T-cell (primary cell): ENCODE data around the gene ARHGAP12. TPM values are rescaled to one million over a fixed set of nuclear protein-coding genes. Genes with fewer than 3 reads are reported as not detected.

Experiments used
- ATAC-seq, 4 experiments: fragments of 200-7000 bp in 3 of 4; fragments of 150-1000 bp in 1 of 4; cut with Tn5 transposase; replicated peaks in 1 of 4; 1 replicate in 3 of 4; 2 replicates in 1 of 4; pipeline ENCODE4 v1.10.0; 2021; ENCODE audit warnings: moderate library complexity in 3 of 4, mild to moderate bottlenecking in 2 of 4, moderate number of reproducible peaks in 1 of 4
- CTCF ChIA-PET, 2 donors: fragments of 300-600 bp; sonication (Branson Sonifier 250); formaldehyde crosslinking; loops; one replicate each; lab custom pipeline; 2022; ENCODE audit warnings: antibody characterized with exemption in 2 of 2; lab: Charles Lee
- POLR2A ChIA-PET, 2 donors: fragments of 300-600 bp; sonication (Branson Sonifier 250); formaldehyde crosslinking; loops; one replicate each; lab custom pipeline; 2022; ENCODE audit warnings: antibody characterized with exemption in 2 of 2; lab: Charles Lee
- DNase-seq, 35 experiments: peaks; one replicate each; pipeline versions ENCODE4 v3.0.0 to v3.0.0-alpha.2; 2013 to 2023
- H3K27ac ChIP-seq: one replicate; pipeline ENCODE4 v1.5.1; 2013; ENCODE audit warnings: low read length
- H3K27me3 ChIP-seq, 2 experiments: replicated peaks in 1 of 2; 1 replicate in 1 of 2; 2 replicates in 1 of 2; pipeline versions ENCODE4 v1.6.1 to v1.7.0; 2013; ENCODE audit warnings: low read length in 1 of 2, mixed read lengths in 1 of 2; ENCODE audit not compliant: control insufficient read depth in 2 of 2, insufficient read depth in 2 of 2; ENCODE audit errors: extremely low read depth in 1 of 2
- H3K36me3 ChIP-seq, 2 donors: 1 replicate in 1 of 2; 2 replicates in 1 of 2; pipeline versions ENCODE4 v1.6.1 to v1.7.0; 2013; ENCODE audit warnings: low read length in 1 of 2; ENCODE audit not compliant: control insufficient read depth in 2 of 2, insufficient read depth in 1 of 2; ENCODE audit errors: extremely low read depth in 1 of 2
- H3K4me1 ChIP-seq, 2 experiments: 1 replicate in 1 of 2; 2 replicates in 1 of 2; pipeline versions ENCODE4 v1.6.1 to v1.7.0; 2013; ENCODE audit warnings: low read length in 2 of 2, mixed read lengths in 1 of 2; ENCODE audit not compliant: insufficient read depth in 2 of 2, control insufficient read depth in 1 of 2; ENCODE audit errors: extremely low read depth in 1 of 2
- H3K4me3 ChIP-seq, 2 donors: 1 replicate in 1 of 2; 2 replicates in 1 of 2; pipeline versions ENCODE4 v1.5.1 to v1.7.0; 2013; ENCODE audit warnings: mild to moderate bottlenecking in 2 of 2, low read length in 1 of 2, moderate library complexity in 1 of 2; ENCODE audit not compliant: control insufficient read depth in 1 of 2; ENCODE audit errors: extremely low read depth in 1 of 2
- H3K9me3 ChIP-seq: 2 replicates; pipeline ENCODE4 v1.7.0; 2013
- H3K27ac Mint-ChIP-seq, 2 donors: one replicate each; pipeline ENCODE4 v1.8.0; 2020 to 2021; ENCODE audit warnings: mild to moderate bottlenecking in 2 of 2, mixed read lengths in 2 of 2
- H3K27me3 Mint-ChIP-seq, 2 donors: one replicate each; pipeline ENCODE4 v1.8.0; 2021 to 2022; ENCODE audit warnings: mixed read lengths in 2 of 2
- H3K36me3 Mint-ChIP-seq: one replicate; pipeline ENCODE4 v1.8.0; 2021; ENCODE audit warnings: mixed read lengths
- H3K4me1 Mint-ChIP-seq, 3 donors: one replicate each; pipeline ENCODE4 v1.8.0; 2020 to 2022; ENCODE audit warnings: mixed read lengths in 3 of 3, mild to moderate bottlenecking in 1 of 3
- H3K4me3 Mint-ChIP-seq, 3 donors: one replicate each; pipeline ENCODE4 v1.8.0; 2020 to 2022; ENCODE audit warnings: mild to moderate bottlenecking in 3 of 3, mixed read lengths in 3 of 3, moderate library complexity in 3 of 3
- H3K9me3 Mint-ChIP-seq, 3 donors: one replicate each; pipeline ENCODE4 v1.8.0; 2020 to 2022; ENCODE audit warnings: mixed read lengths in 3 of 3
- WGBS: methylation state at CpG from one replicate; pipeline ENCODE4 v1.1.5; 2013; ENCODE audit warnings: missing lambda C conversion rate; ENCODE audit not compliant: insufficient coverage; 5-methylcytosine and 5-hydroxymethylcytosine counted together
- total RNA-seq, 35 experiments: library from RNA in 6 of 35; stranded (reverse) in 6 of 35; fragments of 120-200 nt in 1 of 35; gene quantifications; one replicate each; pipeline versions ENCODE4 v1.2.1 to v1.2.4 and lab custom pipeline; 2013 to 2026

ARHGAP12 gene
- total RNA-seq, 5 donors from 2014 or later (not counting 1 experiment from before 2014, with no cell fraction given): 19.1 to 24.6 (median 23.0) TPM

- CTCF ChIA-PET: interaction anchor here (0.5 to 0.6 kb wide), 2 partner anchors 391 to 476 kb away, joined by 3 to 6 read pairs; no protein-coding TSS in a partner anchor
These were observed 107.8 kb downstream of the ARHGAP12 start for GRCh38 chr10:31820778-31821369.

GRCh38 chr10:31820096-31820495 lies 108.5 kb downstream of the ARHGAP12 start:
- Histone ChIP-seq H3K9me3 (no peaks in the 10 kb centered on the region), H3K4me1 (no peaks in the 10 kb centered on the region), H3K27ac (no peak overlapping the region), H3K36me3 (peaks cover 4 to 11% of the 10 kb centered on the region in 2 donors), H3K27me3 (no peaks in the 10 kb centered on the region), H3K4me3 (no peak overlapping the region)
- no peak for DNase-seq
- no peak for ATAC-seq
- CTCF ChIA-PET: interaction anchor here in 1 of 2 donors (0.7 kb wide), 1 partner anchor 1125 kb away, joined by 3 read pairs; no protein-coding TSS in a partner anchor
- POLR2A ChIA-PET: no interaction called here
- Mint-ChIP-seq H3K27me3 (no peaks in the 10 kb centered on the region), H3K4me3 (no peak overlapping the region), H3K27ac (no peak overlapping the region), H3K4me1 (no peaks in the 10 kb centered on the region), H3K36me3 (peaks cover 48% of the 10 kb centered on the region), H3K9me3 (no peaks in the 10 kb centered on the region)

More at GRCh38 chr10:31820778-31821369, 107.8 kb downstream of the ARHGAP12 start:
- no peak overlapping the region for H3K27ac ChIP-seq
- H3K27me3 ChIP-seq: no peaks in the 10 kb centered on the region
- POLR2A ChIA-PET: no interaction called here
- Mint-ChIP-seq H3K27me3 (no peaks in the 10 kb centered on the region), H3K27ac (no peak overlapping the region), H3K36me3 (peaks cover 45% of the 10 kb centered on the region), H3K4me3 (no peak overlapping the region), H3K9me3 (no peaks in the 10 kb centered on the region), H3K4me1 (no peaks in the 10 kb centered on the region)
- H3K9me3 ChIP-seq: no peaks in the 10 kb centered on the region
- DNase-seq (no peak), ATAC-seq (no peak)
- H3K36me3 ChIP-seq: peaks cover 4 to 11% of the 10 kb centered on the region in 2 donors
- H3K4me1 ChIP-seq: no peaks in the 10 kb centered on the region
- no peak overlapping the region for H3K4me3 ChIP-seq
- WGBS: no CpG with 5 or more reads among the region's 3 CpGs

GRCh38 chr10:31819391-31819820 lies 109.2 kb downstream of the ARHGAP12 start:
- Histone ChIP-seq H3K9me3 (no peaks in the 10 kb centered on the region), H3K4me3 (no peak overlapping the region), H3K27me3 (no peaks in the 10 kb centered on the region), H3K27ac (no peak overlapping the region), H3K4me1 (no peaks in the 10 kb centered on the region), H3K36me3 (peaks cover 4 to 5% of the 10 kb centered on the region in 2 donors)
- H3K4me1 Mint-ChIP-seq: no peaks in the 10 kb centered on the region
- DNase-seq (no peak), ATAC-seq (no peak)
- CTCF ChIA-PET: no interaction called here
- no peak overlapping the region for H3K4me3 Mint-ChIP-seq
- no peaks in the 10 kb centered on the region for H3K27me3 Mint-ChIP-seq
- peaks cover 44% of the 10 kb centered on the region for H3K36me3 Mint-ChIP-seq
- H3K9me3 Mint-ChIP-seq: no peaks in the 10 kb centered on the region
- WGBS: 100% methylated on average over 2 of the region's 3 CpGs
- no peak overlapping the region for H3K27ac Mint-ChIP-seq
- POLR2A ChIA-PET: no interaction called here

- Histone ChIP-seq H3K4me1 (no peaks in the 10 kb centered on the region), H3K9me3 (no peaks in the 10 kb centered on the region), H3K36me3 (peaks cover 4 to 12% of the 10 kb centered on the region in 2 donors), H3K27me3 (no peaks in the 10 kb centered on the region), H3K27ac (no peak overlapping the region), H3K4me3 (no peak overlapping the region)
- H3K27me3 Mint-ChIP-seq: no peaks in the 10 kb centered on the region
- no peak overlapping the region for H3K27ac Mint-ChIP-seq
- DNase-seq (no peak), ATAC-seq (no peak)
- no peak overlapping the region for H3K4me3 Mint-ChIP-seq
- ChIA-PET POLR2A (no interaction called here), CTCF (interaction anchor here (0.7 to 1.1 kb wide), 2 partner anchors 8 to 28 kb away, joined by 3 to 4 read pairs; no protein-coding TSS in a partner anchor)
- no peaks in the 10 kb centered on the region for H3K9me3 Mint-ChIP-seq
- 86% methylated on average over 1 of the region's 2 CpGs for WGBS
- no peaks in the 10 kb centered on the region for H3K4me1 Mint-ChIP-seq
- H3K36me3 Mint-ChIP-seq: peaks cover 34% of the 10 kb centered on the region
These were observed 112.3 kb downstream of the ARHGAP12 start for GRCh38 chr10:31816318-31816717.

GRCh38 chr10:31808258-31809218 lies 120.1 kb downstream of the ARHGAP12 start:
- peak overlapping the region; percentile 15 for H3K27ac ChIP-seq
- ChIA-PET CTCF (interaction anchor here (0.5 to 2.9 kb wide), 20 partner anchors 8 to 1138 kb away, joined by 3 to 12 read pairs (median 5); partner anchors contain the start of gene ZNF438 (in 1 of the 2)), POLR2A (interaction anchor here in 1 of 2 donors (0.6 to 1.0 kb wide), 2 partner anchors 266 to 1138 kb away, joined by 3 read pairs; no protein-coding TSS in a partner anchor)
- no peaks in the 10 kb centered on the region for H3K9me3 ChIP-seq
- WGBS: no CpG with 5 or more reads among the region's 6 CpGs
- Mint-ChIP-seq H3K36me3 (peaks cover 34% of the 10 kb centered on the region), H3K4me1 (peaks cover 5 to 11% (median 8%) of the 10 kb centered on the region in 3 donors), H3K27ac (peak overlapping the region; percentile 71 to 80), H3K27me3 (no peaks in the 10 kb centered on the region), H3K9me3 (no peaks in the 10 kb centered on the region), H3K4me3 (peak overlapping the region in 1 of 3 donors; percentile 44)
- H3K27me3 ChIP-seq: no peaks in the 10 kb centered on the region
- H3K36me3 ChIP-seq: peaks cover 0 to 13% of the 10 kb centered on the region in 2 donors
- peaks cover 0 to 4% of the 10 kb centered on the region in 2 experiments for H3K4me1 ChIP-seq
- H3K4me3 ChIP-seq: no peak overlapping the region
- DNase-seq: peak in 9 of 35 experiments; percentile 0 to 75 (median 4)
- peak; percentile 40 to 62 (median 51) for ATAC-seq

- H3K27ac ChIP-seq: no peak overlapping the region
- POLR2A ChIA-PET: no interaction called here
These were observed 124.2 kb downstream of the ARHGAP12 start for GRCh38 chr10:31804352-31804810.

More at GRCh38 chr10:31804352-31804810, 124.2 kb downstream of the ARHGAP12 start:
- CTCF ChIA-PET: interaction anchor here in 1 of 2 donors (1.4 kb wide), 1 partner anchor 1020 kb away, joined by 3 read pairs; no protein-coding TSS in a partner anchor
- Mint-ChIP-seq H3K4me3 (no peak overlapping the region), H3K9me3 (no peaks in the 10 kb centered on the region), H3K27ac (no peak overlapping the region), H3K36me3 (peaks cover 34% of the 10 kb centered on the region), H3K4me1 (peaks cover 5 to 11% (median 8%) of the 10 kb centered on the region in 3 donors), H3K27me3 (no peaks in the 10 kb centered on the region)
- DNase-seq (no peak), ATAC-seq (no peak)
- peaks cover 0 to 4% of the 10 kb centered on the region in 2 experiments for H3K4me1 ChIP-seq
- no peaks in the 10 kb centered on the region for H3K27me3 ChIP-seq
- H3K9me3 ChIP-seq: no peaks in the 10 kb centered on the region
- 100% methylated on average over 3 of the region's 7 CpGs for WGBS
- H3K4me3 ChIP-seq: no peak overlapping the region
- H3K36me3 ChIP-seq: peaks cover 0 to 13% of the 10 kb centered on the region in 2 donors
